C4-2B (cell line): ENCODE data around the gene DLGAP1.

Experiments used
- CTCF ChIP-seq: fragments of 450-650 bp; conservative IDR thresholded peaks from 2 replicates; pipeline ENCODE4 v1.5.1; 2017; ENCODE audit warnings: mild to moderate bottlenecking
- ZFX ChIP-seq: fragments of 450-650 bp; IDR thresholded peaks from 2 replicates; pipeline ENCODE4 v1.6.1; 2017

DNA sequence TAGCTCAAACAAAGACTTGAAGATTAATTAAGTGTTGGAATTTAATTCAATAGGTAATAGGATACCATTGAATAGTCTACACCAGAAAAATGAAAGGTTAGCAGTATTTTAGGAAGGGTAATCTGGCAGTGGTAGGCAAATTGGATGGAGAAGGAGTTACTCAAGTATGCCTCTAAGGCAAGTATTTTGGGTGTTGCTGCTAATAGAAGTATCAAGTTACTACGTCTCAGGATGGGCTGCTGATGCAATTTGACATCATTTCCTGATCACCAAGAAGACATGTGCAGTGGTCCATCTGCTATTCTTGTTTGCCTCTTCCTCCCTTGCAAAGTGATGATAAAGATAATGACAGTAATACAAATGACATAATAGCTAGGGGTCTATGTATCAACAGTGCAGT is 519.8 kb downstream of the DLGAP1 start:
- no peak for TF ChIP-seq CTCF
- no peak for TF ChIP-seq ZFX
